Sigmoid colon (tissue), 7 donors: Measurements from ENCODE around the gene TPK1. TPM values are rescaled to one million over a fixed set of nuclear protein-coding genes. Genes with fewer than 3 reads are reported as not detected.
A peak's percentile ranks its signal among the peaks of the same experiment; 100 is the strongest.

ENCODE experiments used
- DNase-seq: peaks from one replicate; pipeline ENCODE4 v3.0.0-alpha.2; 2019
- H3K27ac ChIP-seq, 4 donors: fragments of 200-600 bp; sonication (generic); one replicate each; pipeline ENCODE4 v1.5.1; 2016 to 2019; ENCODE audit warnings: mild to moderate bottlenecking in 1 of 4
- H3K27me3 ChIP-seq, 3 donors: fragments of 200-600 bp; sonication (generic); one replicate each; pipeline ENCODE4 v1.5.1; 2019; ENCODE audit warnings: mild to moderate bottlenecking in 1 of 3
- H3K36me3 ChIP-seq, 4 donors: fragments of 200-600 bp; sonication (generic); one replicate each; pipeline ENCODE4 v1.5.1; 2016 to 2019
- H3K4me1 ChIP-seq, 4 donors: fragments of 200-600 bp; sonication (generic); one replicate each; pipeline ENCODE4 v1.5.1; 2017 to 2019
- H3K4me3 ChIP-seq, 4 donors: fragments of 200-600 bp; sonication (generic); one replicate each; pipeline ENCODE4 v1.5.1; 2017 to 2019; ENCODE audit warnings: mild to moderate bottlenecking in 2 of 4, moderate library complexity in 1 of 4
- H3K9me3 ChIP-seq, 4 donors: fragments of 200-600 bp in 3 of 4; sonication (generic) in 3 of 4; one replicate each; pipeline versions ENCODE4 v1.5.1 to v1.6.1; 2013 to 2019
- EP300 ChIP-seq, 4 donors: sonication (generic); formaldehyde crosslinking; IDR thresholded peaks; one replicate each; pipeline ENCODE4 v1.6.1; 2017; ENCODE audit warnings: antibody characterized with exemption in 4 of 4
- POLR2A ChIP-seq, 2 donors: fragments of 450-650 bp; IDR thresholded peaks; one replicate each; pipeline ENCODE4 v1.6.1; 2016; ENCODE audit warnings: antibody characterized with exemption in 2 of 2, mild to moderate bottlenecking in 2 of 2, moderate library complexity in 2 of 2
- POLR2AphosphoS5 ChIP-seq, 4 donors: sonication (generic); formaldehyde crosslinking; IDR thresholded peaks; one replicate each; pipeline ENCODE4 v1.6.1; 2017; ENCODE audit warnings: antibody characterized with exemption in 4 of 4
- WGBS, 2 donors: extraction: QIAGEN DNeasy Blood & Tissue Kit; methylation state at CpG; one replicate each; pipeline ENCODE4 v1.1.7; 2013; 5-methylcytosine and 5-hydroxymethylcytosine counted together
- intact Hi-C: fragments of 100-400 bp; cut with DNase I; formaldehyde crosslinking; loops from one replicate; pipeline ENCODE4 v1.15.1; 2023
- polyA plus RNA-seq, 3 donors: library from polyadenylated mRNA; stranded (reverse); fragments of 200-250 nt; gene quantifications; one replicate each; pipeline ENCODE4 v1.2.3, GENCODE V29; 2013
- total RNA-seq, 4 donors: library from RNA; depleted of rRNA; stranded (reverse); fragments of >200 nt; gene quantifications; one replicate each; pipeline ENCODE4 v1.1.0, GENCODE V29; 2016
- TF ChIP-seq, protein P1 (sequence below), 4 experiments: fragments of 450-650 bp in 3 of 4; fragments of 200-600 bp in 1 of 4; IDR thresholded peaks; one replicate each; pipeline ENCODE4 v1.5.1; 2016 to 2019; ENCODE audit warnings: antibody characterized with exemption in 4 of 4, mild to moderate bottlenecking in 3 of 4, moderate library complexity in 2 of 4
- donor health status: healthy with polysubstance abuse.
- donor health status: Bipolar disorder and iron deficiency.
- donor health status: healthy.

TPK1 gene
- total and polyA plus RNA-seq, 7 donors = 4.1 to 14.3 (median 7.2) TPM

DNA sequence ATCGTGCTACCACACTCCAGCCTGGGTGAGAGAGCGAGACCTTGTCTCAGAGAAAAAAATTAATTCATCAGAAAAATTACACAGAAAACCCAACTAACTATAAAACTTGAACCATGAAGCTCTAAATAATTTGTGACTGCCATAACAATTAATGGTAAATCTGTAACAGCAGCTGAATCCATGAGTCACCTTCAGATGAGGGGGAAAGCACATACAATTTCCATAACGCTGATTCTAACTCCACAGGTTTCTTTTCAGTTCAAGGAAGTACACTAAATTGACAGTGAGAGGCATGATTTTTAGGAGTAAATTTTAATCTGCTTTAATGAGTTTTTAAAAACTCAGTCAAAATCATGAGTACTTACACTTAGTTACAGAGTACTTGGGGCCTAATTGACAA, 312.2 kb downstream of the TPK1 start:
- Histone ChIP-seq H3K36me3 (no peaks in the 10 kb centered on the region), H3K9me3 (no peaks in the 10 kb centered on the region), H3K4me1 (peaks cover 0 to 15% (median 11%) of the 10 kb centered on the region in 4 donors), H3K27me3 (no peaks in the 10 kb centered on the region), H3K4me3 (no peak overlapping the region), H3K27ac (no peak overlapping the region)
- WGBS, 2 donors = 95 to 96% methylated on average over 3 of the region's 3 CpGs
- no peak for TF ChIP-seq POLR2A (IDR thresholded peaks at IDR 0.05)
- TF ChIP-seq EP300 (IDR thresholded peaks at IDR 0.05) = no peak
- TF ChIP-seq, protein P1, sequence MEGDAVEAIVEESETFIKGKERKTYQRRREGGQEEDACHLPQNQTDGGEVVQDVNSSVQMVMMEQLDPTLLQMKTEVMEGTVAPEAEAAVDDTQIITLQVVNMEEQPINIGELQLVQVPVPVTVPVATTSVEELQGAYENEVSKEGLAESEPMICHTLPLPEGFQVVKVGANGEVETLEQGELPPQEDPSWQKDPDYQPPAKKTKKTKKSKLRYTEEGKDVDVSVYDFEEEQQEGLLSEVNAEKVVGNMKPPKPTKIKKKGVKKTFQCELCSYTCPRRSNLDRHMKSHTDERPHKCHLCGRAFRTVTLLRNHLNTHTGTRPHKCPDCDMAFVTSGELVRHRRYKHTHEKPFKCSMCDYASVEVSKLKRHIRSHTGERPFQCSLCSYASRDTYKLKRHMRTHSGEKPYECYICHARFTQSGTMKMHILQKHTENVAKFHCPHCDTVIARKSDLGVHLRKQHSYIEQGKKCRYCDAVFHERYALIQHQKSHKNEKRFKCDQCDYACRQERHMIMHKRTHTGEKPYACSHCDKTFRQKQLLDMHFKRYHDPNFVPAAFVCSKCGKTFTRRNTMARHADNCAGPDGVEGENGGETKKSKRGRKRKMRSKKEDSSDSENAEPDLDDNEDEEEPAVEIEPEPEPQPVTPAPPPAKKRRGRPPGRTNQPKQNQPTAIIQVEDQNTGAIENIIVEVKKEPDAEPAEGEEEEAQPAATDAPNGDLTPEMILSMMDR (IDR thresholded peaks at IDR 0.05) = no peak
- TF ChIP-seq POLR2AphosphoS5 (IDR thresholded peaks at IDR 0.05) = no peak
- no peak for DNase-seq
- intact Hi-C loops = no loop called here

DNA sequence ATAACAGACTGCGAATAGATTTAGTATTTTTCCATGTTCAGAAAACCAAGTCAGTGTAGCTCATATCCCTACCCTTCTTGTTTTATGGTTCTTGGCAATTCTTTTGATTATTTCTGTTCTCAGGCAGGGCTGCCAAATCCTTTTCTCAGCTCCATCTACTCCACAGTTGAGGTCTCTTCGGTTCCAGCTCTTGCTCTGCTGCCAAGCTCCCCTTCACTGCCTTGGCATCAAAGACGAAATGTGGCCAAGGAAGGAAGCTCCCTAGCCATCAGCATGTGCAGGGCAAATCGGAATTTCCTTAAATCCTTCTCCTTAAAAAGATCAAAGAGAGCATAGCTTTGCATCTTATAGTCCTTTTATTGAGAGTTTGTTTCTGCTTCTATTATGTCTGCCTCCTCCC, 315.9 kb downstream of the TPK1 start:
- 70 to 75% methylated on average over 4 of the region's 4 CpGs for WGBS, 2 donors
- peaks cover 0 to 15% (median 11%) of the 10 kb centered on the region in 4 donors for H3K4me1 ChIP-seq
- peak; percentile 69 for DNase-seq
- H3K36me3 ChIP-seq = no peaks in the 10 kb centered on the region
- no peak overlapping the region for H3K4me3 ChIP-seq
- intact Hi-C loops = no loop called here
- peak overlapping the region in 1 of 4 donors; percentile 27 for H3K27ac ChIP-seq
- H3K9me3 ChIP-seq = no peaks in the 10 kb centered on the region
- no peaks in the 10 kb centered on the region for H3K27me3 ChIP-seq
- TF ChIP-seq, protein P1 (IDR thresholded peaks at IDR 0.05) = no peak
- peak in 2 of 4 donors; percentile 26 to 33 for TF ChIP-seq POLR2AphosphoS5 (IDR thresholded peaks at IDR 0.05)

DNA sequence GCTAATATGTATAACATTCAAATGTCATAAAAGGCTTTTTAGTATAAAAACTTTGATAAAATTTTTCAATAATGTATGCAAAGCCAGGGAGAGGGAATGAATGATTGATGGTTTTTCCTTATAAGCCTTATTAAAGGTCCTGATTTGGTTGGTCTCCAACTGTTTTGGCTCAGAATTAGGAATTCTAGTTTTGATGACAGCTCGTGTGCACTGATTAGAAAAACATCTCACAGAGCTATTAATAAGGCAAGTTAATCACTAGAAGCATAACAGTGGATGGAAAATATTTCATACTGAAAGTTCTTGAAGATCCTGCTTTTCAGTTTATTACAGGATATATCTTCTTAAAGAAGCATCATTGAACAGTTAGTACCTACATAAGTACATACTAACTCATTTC, 317.5 kb downstream of the TPK1 start:
- Histone ChIP-seq H3K27me3 (no peaks in the 10 kb centered on the region), H3K9me3 (no peaks in the 10 kb centered on the region), H3K4me1 (peaks cover 0 to 15% (median 11%) of the 10 kb centered on the region in 4 donors), H3K4me3 (no peak overlapping the region), H3K27ac (no peak overlapping the region), H3K36me3 (no peaks in the 10 kb centered on the region)
- intact Hi-C loops = no loop called here
- no peak for DNase-seq
- no peak for TF ChIP-seq EP300 (IDR thresholded peaks at IDR 0.05)
- TF ChIP-seq, protein P1 (IDR thresholded peaks at IDR 0.05) = no peak
- TF ChIP-seq POLR2AphosphoS5 (IDR thresholded peaks at IDR 0.05) = no peak
- TF ChIP-seq POLR2A (IDR thresholded peaks at IDR 0.05) = no peak
- WGBS, 2 donors = 71 to 72% methylated on average over 1 of the region's 1 CpG

DNA sequence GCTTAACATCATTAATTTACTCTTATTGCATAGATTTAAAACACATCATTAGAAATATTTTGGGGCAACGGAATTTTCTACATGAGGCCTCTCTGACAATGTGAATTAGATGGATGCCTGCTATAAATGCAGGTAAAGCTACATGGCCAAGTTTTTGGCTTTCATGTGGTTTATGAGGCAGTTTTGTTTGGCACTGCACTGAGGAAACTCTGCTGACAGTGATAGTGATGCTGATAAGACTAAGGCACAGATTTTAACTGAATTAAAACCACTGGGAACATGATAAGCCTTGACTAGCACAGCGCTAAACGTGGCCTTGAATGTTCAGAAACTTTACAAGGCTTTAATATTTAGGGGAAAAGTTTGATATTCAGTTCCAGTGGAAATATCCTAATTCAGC, 318.1 kb downstream of the TPK1 start:
- Histone ChIP-seq H3K4me3 (no peak overlapping the region), H3K27ac (no peak overlapping the region), H3K4me1 (peaks cover 0 to 15% (median 11%) of the 10 kb centered on the region in 4 donors), H3K36me3 (no peaks in the 10 kb centered on the region), H3K9me3 (no peaks in the 10 kb centered on the region), H3K27me3 (no peaks in the 10 kb centered on the region)
- intact Hi-C loops = no loop called here
- TF ChIP-seq, protein P1 (IDR thresholded peaks at IDR 0.05) = no peak
- TF ChIP-seq POLR2AphosphoS5 (IDR thresholded peaks at IDR 0.05) = no peak
- TF ChIP-seq EP300 (IDR thresholded peaks at IDR 0.05) = no peak
- TF ChIP-seq POLR2A (IDR thresholded peaks at IDR 0.05) = no peak
- DNase-seq = no peak
- WGBS, 2 donors = 17 to 36% methylated on average over 3 of the region's 3 CpGs
